ENCODE measurements around the gene PRDM11. TPM values are rescaled to one million over a fixed set of nuclear protein-coding genes. Genes with fewer than 3 reads are reported as not detected.

PRDM11 gene
- total RNA-seq, 4 donors from 2014 or later, result 26.4 to 57.2 (median 29.6) TPM

GRCh38 chr11:45182902-45183301 is 36.5 kb downstream of the PRDM11 start:
- peaks cover 0 to 58% of the 10 kb centered on the region in 2 donors for H3K36me3 ChIP-seq
- no peak overlapping the region for H3K4me3 ChIP-seq
- no CpG with 5 or more reads among the region's 14 CpGs for WGBS, 2 donors (ENCODE audit: low coverage in 1 of 2)
- TF ChIP-seq CTCF (IDR thresholded peaks at IDR 0.05) (peak in 3 of 4 experiments; percentile 39 to 56 (median 42)), POLR2AphosphoS5 (IDR thresholded peaks at IDR 0.05) (no peak)
- H3K27ac ChIP-seq, result peak overlapping the region in 3 of 4 donors; percentile 26 to 93 (median 90)
- no peaks in the 10 kb centered on the region for H3K9me3 ChIP-seq
- peaks cover 4 to 49% (median 9%) of the 10 kb centered on the region in 3 donors for H3K4me1 ChIP-seq
- H3K27me3 ChIP-seq, result no peaks in the 10 kb centered on the region
- ATAC-seq, result no peak

GRCh38 chr11:45184640-45185039 is 38.2 kb downstream of the PRDM11 start:
- TF ChIP-seq EP300 (IDR thresholded peaks at IDR 0.05) (no peak), POLR2AphosphoS5 (IDR thresholded peaks at IDR 0.05) (no peak), POLR2A (IDR thresholded peaks at IDR 0.05) (no peak), CTCF (IDR thresholded peaks at IDR 0.05) (no peak)
- WGBS, 2 donors (ENCODE audit: low coverage in 1 of 2), result 76 to 100% methylated on average over 1 to 2 of the region's 2 CpGs
- Histone ChIP-seq H3K9me3 (no peaks in the 10 kb centered on the region), H3K4me1 (peaks cover 2 to 37% (median 6%) of the 10 kb centered on the region in 3 donors), H3K4me3 (no peak overlapping the region), H3K27ac (no peak overlapping the region), H3K36me3 (peaks cover 0 to 75% of the 10 kb centered on the region in 2 donors), H3K27me3 (no peaks in the 10 kb centered on the region)
- no peak for ATAC-seq

GRCh38 chr11:45185228-45185729 is 38.8 kb downstream of the PRDM11 start:
- no peak for ATAC-seq
- TF ChIP-seq POLR2AphosphoS5 (IDR thresholded peaks at IDR 0.05) (no peak), EP300 (IDR thresholded peaks at IDR 0.05) (no peak), POLR2A (IDR thresholded peaks at IDR 0.05) (no peak), CTCF (IDR thresholded peaks at IDR 0.05) (no peak)
- no peaks in the 10 kb centered on the region for H3K9me3 ChIP-seq
- H3K36me3 ChIP-seq, result peaks cover 0 to 82% of the 10 kb centered on the region in 2 donors
- H3K27ac ChIP-seq, result no peak overlapping the region
- no peaks in the 10 kb centered on the region for H3K27me3 ChIP-seq
- H3K4me1 ChIP-seq, result peaks cover 0 to 30% (median 6%) of the 10 kb centered on the region in 3 donors
- no peak overlapping the region for H3K4me3 ChIP-seq

GRCh38 chr11:45187375-45187774 is 40.9 kb downstream of the PRDM11 start:
- Histone ChIP-seq H3K27me3 (no peaks in the 10 kb centered on the region), H3K36me3 (peaks cover 0 to 95% of the 10 kb centered on the region in 2 donors), H3K9me3 (no peaks in the 10 kb centered on the region), H3K27ac (no peak overlapping the region), H3K4me1 (peaks cover 0 to 13% (median 0%) of the 10 kb centered on the region in 3 donors), H3K4me3 (no peak overlapping the region)
- TF ChIP-seq POLR2A (IDR thresholded peaks at IDR 0.05) (no peak), CTCF (IDR thresholded peaks at IDR 0.05) (no peak), EP300 (IDR thresholded peaks at IDR 0.05) (no peak), POLR2AphosphoS5 (IDR thresholded peaks at IDR 0.05) (no peak)
- ATAC-seq, result no peak
- 86% methylated on average over 1 of the region's 3 CpGs; no CpG with 5 or more reads in 1 of the 2 donors for WGBS, 2 donors (ENCODE audit: low coverage in 1 of 2)

- TF ChIP-seq CTCF (IDR thresholded peaks at IDR 0.05), result no peak
- TF ChIP-seq EP300 (IDR thresholded peaks at IDR 0.05), result no peak
- TF ChIP-seq POLR2AphosphoS5 (IDR thresholded peaks at IDR 0.05), result no peak
- no peak for TF ChIP-seq POLR2A (IDR thresholded peaks at IDR 0.05)
- WGBS, 2 donors (ENCODE audit: low coverage in 1 of 2), result 100% methylated on average over 3 of the region's 3 CpGs; no CpG with 5 or more reads in 1 of the 2 donors
- Histone ChIP-seq H3K27me3 (no peaks in the 10 kb centered on the region), H3K4me3 (no peak overlapping the region), H3K36me3 (peaks cover 0 to 88% of the 10 kb centered on the region in 2 donors), H3K4me1 (peaks cover 0 to 6% (median 0%) of the 10 kb centered on the region in 3 donors), H3K27ac (no peak overlapping the region), H3K9me3 (no peaks in the 10 kb centered on the region)
- ATAC-seq, result no peak
These were observed 41.7 kb downstream of the PRDM11 start for GRCh38 chr11:45188127-45188526.
